Measurements from ENCODE around the gene KCNH2.

The KCNH2 gene

GRCh38 chr7:151006590-151007300 is 28.6 kb upstream of the KCNH2 start:
- TF ChIP-seq CTCF (IDR thresholded peaks at IDR 0.05; ENCODE audit: insufficient read depth, low read depth, low read length, missing control alignments): no peak
- no peak overlapping the region for H3K4me3 ChIP-seq (ENCODE audit: low read depth, low read length)
- no peak for DNase-seq (ENCODE audit: low read depth)

- DNase-seq (ENCODE audit: low read depth): no peak
- TF ChIP-seq CTCF (IDR thresholded peaks at IDR 0.05; ENCODE audit: insufficient read depth, low read depth, low read length, missing control alignments): no peak
- H3K4me3 ChIP-seq (ENCODE audit: low read depth, low read length): no peak overlapping the region
These were observed 27.4 kb upstream of the KCNH2 start for GRCh38 chr7:151005566-151005965.

DNA sequence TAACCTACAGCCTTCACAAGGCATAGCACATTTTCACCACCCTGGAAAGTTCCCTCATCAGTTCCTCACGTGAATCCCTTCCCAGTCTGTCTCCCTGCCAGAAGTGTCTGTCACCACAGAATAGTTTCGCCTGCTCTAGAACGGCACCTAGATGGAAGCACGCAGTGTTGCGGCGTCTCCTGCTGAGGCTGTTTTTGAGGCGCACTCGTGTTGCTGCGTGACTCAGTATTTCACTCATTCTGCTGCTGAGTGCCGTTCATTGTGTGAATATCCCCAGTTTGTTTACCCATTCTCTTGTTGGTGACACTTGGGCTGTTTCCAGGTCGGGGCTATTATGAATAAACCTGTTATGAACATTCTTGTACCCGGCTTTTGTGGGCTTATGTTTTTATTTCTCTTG is 25.5 kb upstream of the KCNH2 start:
- H3K4me3 ChIP-seq (ENCODE audit: low read depth, low read length): no peak overlapping the region
- no peak for DNase-seq (ENCODE audit: low read depth)
- no peak for TF ChIP-seq CTCF (IDR thresholded peaks at IDR 0.05; ENCODE audit: insufficient read depth, low read depth, low read length, missing control alignments)

GRCh38 chr7:151001546-151001945 is 23.4 kb upstream of the KCNH2 start:
- no peak for DNase-seq (ENCODE audit: low read depth)
- TF ChIP-seq CTCF (IDR thresholded peaks at IDR 0.05; ENCODE audit: insufficient read depth, low read depth, low read length, missing control alignments): no peak
- no peak overlapping the region for H3K4me3 ChIP-seq (ENCODE audit: low read depth, low read length)

DNA sequence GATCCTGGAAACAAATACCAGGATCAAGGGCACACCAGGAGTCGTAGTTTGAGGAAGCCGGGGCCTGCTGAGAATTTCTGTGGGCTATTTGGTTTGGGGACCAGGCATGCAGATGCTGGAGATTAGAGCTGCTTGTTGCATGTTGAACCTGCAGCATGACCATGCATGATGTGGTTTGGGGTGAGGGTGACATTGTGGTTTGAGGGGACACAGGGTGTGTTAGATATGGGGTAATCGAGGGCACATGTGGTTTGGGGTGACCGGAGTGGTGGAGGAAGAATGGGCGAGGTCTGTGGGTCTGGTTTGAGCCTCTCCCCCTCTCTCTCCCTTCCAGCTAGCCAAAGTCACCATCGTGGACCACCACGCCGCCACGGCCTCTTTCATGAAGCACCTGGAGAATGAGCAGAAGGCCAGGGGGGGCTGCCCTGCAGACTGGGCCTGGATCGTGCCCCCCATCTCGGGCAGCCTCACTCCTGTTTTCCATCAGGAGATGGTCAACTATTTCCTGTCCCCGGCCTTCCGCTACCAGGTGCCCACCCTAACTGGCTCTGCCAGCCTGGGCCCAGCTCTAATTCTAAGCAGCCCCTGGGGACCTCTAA is 22.9 kb upstream of the KCNH2 start:
- no peak for TF ChIP-seq CTCF (IDR thresholded peaks at IDR 0.05; ENCODE audit: insufficient read depth, low read depth, low read length, missing control alignments)
- no peak overlapping the region for H3K4me3 ChIP-seq (ENCODE audit: low read depth, low read length)
- DNase-seq (ENCODE audit: low read depth): no peak

GRCh38 chr7:150999497-151000230 is 21.5 kb upstream of the KCNH2 start:
- TF ChIP-seq CTCF (IDR thresholded peaks at IDR 0.05; ENCODE audit: insufficient read depth, low read depth, low read length, missing control alignments): no peak
- no peak overlapping the region for H3K4me3 ChIP-seq (ENCODE audit: low read depth, low read length)
- no peak for DNase-seq (ENCODE audit: low read depth)

All from GM12865 (cell line).